ENCODE measurements around the gene TTC38. TPM values are rescaled to one million over a fixed set of nuclear protein-coding genes. Genes with fewer than 3 reads are reported as not detected.

The TTC38 gene
- total RNA-seq, 1 experiment from 2014 or later: 31.5 TPM

- Histone ChIP-seq H2BK120ac (ENCODE audit: low read depth, low read length, poor library complexity, severe bottlenecking) (no peak overlapping the region), H4K5ac (ENCODE audit: insufficient read length, low read depth, low read length) (no peak overlapping the region), H4K91ac (ENCODE audit: insufficient read length, low read depth, low read length) (no peak overlapping the region), H2AK5ac (ENCODE audit: insufficient read length, low read length) (no peak overlapping the region), H3K4me1 (ENCODE audit: insufficient read depth, low read length) (no peaks in the 10 kb centered on the region), H3K4me2 (ENCODE audit: insufficient read depth, insufficient read length, low read length) (no peak overlapping the region), H3K4ac (ENCODE audit: low read depth, low read length) (no peak overlapping the region), H3K27me3 (ENCODE audit: insufficient read depth, low read length) (no peaks in the 10 kb centered on the region), H3K18ac (ENCODE audit: insufficient read length, low read depth, low read length) (no peak overlapping the region), H3K79me2 (ENCODE audit: insufficient read depth, low read length) (no peaks in the 10 kb centered on the region), H2BK15ac (ENCODE audit: low read depth, low read length) (no peak overlapping the region), H3K79me1 (ENCODE audit: insufficient read depth, low read depth, low read length, poor library complexity, severe bottlenecking) (no peaks in the 10 kb centered on the region), H2AFZ (ENCODE audit: low read length) (no peak overlapping the region), H3K56ac (ENCODE audit: insufficient read length, low read depth, low read length) (no peak overlapping the region), H3K27ac (ENCODE audit: insufficient read length, low read depth, low read length) (no peak overlapping the region), H2BK20ac (ENCODE audit: low read depth, low read length, poor library complexity, severe bottlenecking) (no peak overlapping the region), H3K9me3 (ENCODE audit: control insufficient read depth, low read depth, low read length) (no peaks in the 10 kb centered on the region), H2BK5ac (ENCODE audit: insufficient read length, low read length) (no peak overlapping the region), H2BK12ac (ENCODE audit: insufficient read length, low read depth, low read length) (no peak overlapping the region), H3K23me2 (ENCODE audit: insufficient read length, low read depth, low read length, poor library complexity, severe bottlenecking) (no peaks in the 10 kb centered on the region), H3K14ac (ENCODE audit: insufficient read depth, low read length) (no peak overlapping the region), H4K20me1 (ENCODE audit: control insufficient read depth, insufficient read depth, insufficient read length) (peaks cover 2% of the 10 kb centered on the region), H3K23ac (ENCODE audit: insufficient read length, low read depth, low read length) (no peak overlapping the region), H4K8ac (replicated peaks; ENCODE audit: insufficient read length, low read depth, low read length) (no peak overlapping the region), H3T11ph (ENCODE audit: low read length) (no peak overlapping the region), H3K9ac (ENCODE audit: extremely low read depth, insufficient read length, low read length) (no peak overlapping the region)
- TF ChIP-seq CTCF (conservative IDR thresholded peaks at IDR 0.05): no peak
- Mint-ChIP-seq H3K4me1 (no peaks in the 10 kb centered on the region), H3K9me3 (peaks cover 0 to 5% of the 10 kb centered on the region in 2 experiments; a peak in 1 of 5 replicates), H3K4me3 (no peak overlapping the region), H3K27me3 (ENCODE audit: low read depth) (no peaks in the 10 kb centered on the region), H3K27ac (no peak overlapping the region; a peak in 1 of 7 replicates), H3K36me3 (ENCODE audit: insufficient read depth in 1 of 3, low read depth in 3 of 3) (peaks cover 22 to 54% (median 53%) of the 10 kb centered on the region in 3 experiments; a peak in 6 of 7 replicates)
- DNase-seq: no peak
- no CpG with 5 or more reads among the region's 8 CpGs for WGBS (ENCODE audit: extremely low coverage, insufficient read length, low lambda C conversion rate)
Measured at GRCh38 chr22:46274381-46274780, 6.6 kb downstream of the TTC38 start.

Measured in H9 (cell line).